SK-N-SH treated with all-trans-retinoic acid at 6 μM for 48 hours (cell line): Measurements from ENCODE around the gene ARVCF.

ENCODE experiments used
- ARNTL ChIP-seq: fragments of 450-650 bp; formaldehyde crosslinking; IDR thresholded peaks from 2 replicates; pipeline ENCODE4 v1.5.0; 2020; ENCODE audit warnings: low read depth, mild to moderate bottlenecking, moderate library complexity, borderline replicate concordance
- CSDC2 ChIP-seq: fragments of 250-450 bp; sonication (Bioruptor Pico); IDR thresholded peaks from 2 replicates; pipeline ENCODE4 v1.5.0; 2020; ENCODE audit warnings: mild to moderate bottlenecking, moderate library complexity
- ESRRG ChIP-seq: fragments of 250-450 bp; sonication (Bioruptor Pico); IDR thresholded peaks from 2 replicates; pipeline ENCODE4 v1.6.1; 2021; ENCODE audit warnings: mild to moderate bottlenecking
- GLIS3 ChIP-seq: fragments of 250-450 bp; sonication (Bioruptor Pico); IDR thresholded peaks from 2 replicates; pipeline ENCODE4 v1.5.0; 2020; ENCODE audit warnings: mild to moderate bottlenecking, moderate library complexity
- ISL1 ChIP-seq: fragments of 250-450 bp; sonication (Bioruptor Pico); IDR thresholded peaks from 2 replicates; pipeline ENCODE4 v2.1.2; 2022; ENCODE audit warnings: mild to moderate bottlenecking, moderate library complexity
- OSR1 ChIP-seq: fragments of 250-450 bp; sonication (Bioruptor Pico); IDR thresholded peaks from 2 replicates; pipeline ENCODE4 v1.8.0; 2022; ENCODE audit warnings: moderate library complexity, mild to moderate bottlenecking, inconsistent platforms
- PPARA ChIP-seq: fragments of 250-450 bp; sonication (Bioruptor Pico); IDR thresholded peaks from 2 replicates; pipeline ENCODE4 v1.5.0; 2020; ENCODE audit warnings: mild to moderate bottlenecking, borderline replicate concordance
- ZC3H10 ChIP-seq: fragments of 250-450 bp; sonication (Bioruptor Pico); IDR thresholded peaks from 2 replicates; pipeline ENCODE4 v1.5.1; 2021; ENCODE audit warnings: mild to moderate bottlenecking, moderate library complexity
- ZFP3 ChIP-seq: fragments of 250-450 bp; sonication (Bioruptor Pico); IDR thresholded peaks from 2 replicates; pipeline ENCODE4 v1.5.0; 2020; ENCODE audit warnings: mild to moderate bottlenecking, moderate library complexity
- ZNF70 ChIP-seq: fragments of 450-650 bp; formaldehyde crosslinking; IDR thresholded peaks from 2 replicates; pipeline ENCODE4 v1.5.0; 2020; ENCODE audit warnings: mild to moderate bottlenecking, moderate library complexity
- TF ChIP-seq, protein P1 (sequence below): fragments of 250-450 bp; sonication (Bioruptor Pico); IDR thresholded peaks from 2 replicates; pipeline ENCODE4 v1.5.1; 2021; ENCODE audit warnings: mild to moderate bottlenecking, moderate library complexity
- TF ChIP-seq, protein P2 (sequence below): fragments of 250-450 bp; sonication (Bioruptor Pico); IDR thresholded peaks from 2 replicates; pipeline ENCODE4 v1.8.0; 2020; ENCODE audit warnings: mild to moderate bottlenecking, moderate library complexity, borderline replicate concordance
- TF ChIP-seq, protein P3 (sequence below): fragments of 250-450 bp; sonication (Bioruptor Pico); IDR thresholded peaks from 2 replicates; pipeline ENCODE4 v1.5.1; 2020; ENCODE audit warnings: low read depth, mild to moderate bottlenecking, moderate library complexity
- TF ChIP-seq, protein P4 (sequence below): fragments of 250-450 bp; sonication (Bioruptor Pico); IDR thresholded peaks from 2 replicates; pipeline ENCODE4 v1.5.0; 2020; ENCODE audit warnings: mild to moderate bottlenecking, moderate library complexity

DNA sequence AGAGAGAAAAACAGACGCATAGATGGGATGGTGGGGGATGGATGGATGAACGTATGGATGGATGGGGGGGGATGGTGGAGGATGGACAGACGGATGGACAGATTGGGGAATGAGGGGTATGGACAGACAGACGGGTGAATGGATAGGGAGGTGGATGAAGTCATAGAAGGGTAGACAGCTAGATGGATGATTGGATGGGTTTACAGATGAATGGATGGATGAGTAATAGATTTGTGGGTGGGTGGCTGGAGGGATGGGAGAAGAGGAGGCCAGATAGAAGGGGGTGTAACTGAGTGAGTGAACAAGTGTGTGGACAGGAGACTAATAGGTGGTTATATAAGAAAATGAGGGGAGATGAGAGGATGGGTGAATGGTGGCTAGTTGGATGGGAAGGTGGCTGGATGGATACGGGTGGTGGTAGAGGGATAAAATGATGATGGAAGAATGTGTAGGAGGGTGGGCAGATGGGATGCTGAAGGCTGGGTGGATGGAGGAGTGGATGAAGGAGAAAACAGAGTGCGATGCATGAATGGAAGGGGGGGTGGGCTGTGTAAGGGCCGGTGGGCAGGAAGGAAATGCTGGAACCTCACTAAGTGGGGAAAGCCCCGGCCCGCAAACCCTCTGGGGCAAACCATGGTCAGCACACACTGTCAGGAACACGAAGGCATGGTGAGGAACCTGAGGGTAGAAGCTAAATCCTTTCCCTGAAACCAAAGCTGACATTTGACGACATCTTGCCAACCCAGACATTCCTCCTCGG lies 21.6 kb downstream of the ARVCF start:
- no peak for TF ChIP-seq OSR1 (CRISPR knock-in tag)
- TF ChIP-seq ZFP3 (CRISPR knock-in tag), result no peak
- TF ChIP-seq PPARA (CRISPR knock-in tag), result no peak
- TF ChIP-seq, protein P1, sequence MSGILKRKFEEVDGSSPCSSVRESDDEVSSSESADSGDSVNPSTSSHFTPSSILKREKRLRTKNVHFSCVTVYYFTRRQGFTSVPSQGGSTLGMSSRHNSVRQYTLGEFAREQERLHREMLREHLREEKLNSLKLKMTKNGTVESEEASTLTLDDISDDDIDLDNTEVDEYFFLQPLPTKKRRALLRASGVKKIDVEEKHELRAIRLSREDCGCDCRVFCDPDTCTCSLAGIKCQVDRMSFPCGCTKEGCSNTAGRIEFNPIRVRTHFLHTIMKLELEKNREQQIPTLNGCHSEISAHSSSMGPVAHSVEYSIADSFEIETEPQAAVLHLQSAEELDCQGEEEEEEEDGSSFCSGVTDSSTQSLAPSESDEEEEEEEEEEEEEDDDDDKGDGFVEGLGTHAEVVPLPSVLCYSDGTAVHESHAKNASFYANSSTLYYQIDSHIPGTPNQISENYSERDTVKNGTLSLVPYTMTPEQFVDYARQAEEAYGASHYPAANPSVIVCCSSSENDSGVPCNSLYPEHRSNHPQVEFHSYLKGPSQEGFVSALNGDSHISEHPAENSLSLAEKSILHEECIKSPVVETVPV (CRISPR knock-in tag), result no peak
- no peak for TF ChIP-seq ZC3H10 (CRISPR knock-in tag)
- TF ChIP-seq GLIS3 (CRISPR knock-in tag), result no peak
- no peak for TF ChIP-seq ARNTL
- TF ChIP-seq ZNF70 (CRISPR knock-in tag), result no peak
- no peak for TF ChIP-seq CSDC2 (CRISPR knock-in tag)
- TF ChIP-seq ISL1 (CRISPR knock-in tag), result no peak
- no peak for TF ChIP-seq ESRRG (CRISPR knock-in tag)
- TF ChIP-seq, protein P2, sequence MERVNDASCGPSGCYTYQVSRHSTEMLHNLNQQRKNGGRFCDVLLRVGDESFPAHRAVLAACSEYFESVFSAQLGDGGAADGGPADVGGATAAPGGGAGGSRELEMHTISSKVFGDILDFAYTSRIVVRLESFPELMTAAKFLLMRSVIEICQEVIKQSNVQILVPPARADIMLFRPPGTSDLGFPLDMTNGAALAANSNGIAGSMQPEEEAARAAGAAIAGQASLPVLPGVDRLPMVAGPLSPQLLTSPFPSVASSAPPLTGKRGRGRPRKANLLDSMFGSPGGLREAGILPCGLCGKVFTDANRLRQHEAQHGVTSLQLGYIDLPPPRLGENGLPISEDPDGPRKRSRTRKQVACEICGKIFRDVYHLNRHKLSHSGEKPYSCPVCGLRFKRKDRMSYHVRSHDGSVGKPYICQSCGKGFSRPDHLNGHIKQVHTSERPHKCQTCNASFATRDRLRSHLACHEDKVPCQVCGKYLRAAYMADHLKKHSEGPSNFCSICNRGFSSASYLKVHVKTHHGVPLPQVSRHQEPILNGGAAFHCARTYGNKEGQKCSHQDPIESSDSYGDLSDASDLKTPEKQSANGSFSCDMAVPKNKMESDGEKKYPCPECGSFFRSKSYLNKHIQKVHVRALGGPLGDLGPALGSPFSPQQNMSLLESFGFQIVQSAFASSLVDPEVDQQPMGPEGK (CRISPR knock-in tag), result no peak
- TF ChIP-seq, protein P3, sequence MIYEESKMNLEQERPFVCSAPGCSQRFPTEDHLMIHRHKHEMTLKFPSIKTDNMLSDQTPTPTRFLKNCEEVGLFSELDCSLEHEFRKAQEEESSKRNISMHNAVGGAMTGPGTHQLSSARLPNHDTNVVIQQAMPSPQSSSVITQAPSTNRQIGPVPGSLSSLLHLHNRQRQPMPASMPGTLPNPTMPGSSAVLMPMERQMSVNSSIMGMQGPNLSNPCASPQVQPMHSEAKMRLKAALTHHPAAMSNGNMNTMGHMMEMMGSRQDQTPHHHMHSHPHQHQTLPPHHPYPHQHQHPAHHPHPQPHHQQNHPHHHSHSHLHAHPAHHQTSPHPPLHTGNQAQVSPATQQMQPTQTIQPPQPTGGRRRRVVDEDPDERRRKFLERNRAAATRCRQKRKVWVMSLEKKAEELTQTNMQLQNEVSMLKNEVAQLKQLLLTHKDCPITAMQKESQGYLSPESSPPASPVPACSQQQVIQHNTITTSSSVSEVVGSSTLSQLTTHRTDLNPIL (CRISPR knock-in tag), result no peak
- TF ChIP-seq, protein P4, sequence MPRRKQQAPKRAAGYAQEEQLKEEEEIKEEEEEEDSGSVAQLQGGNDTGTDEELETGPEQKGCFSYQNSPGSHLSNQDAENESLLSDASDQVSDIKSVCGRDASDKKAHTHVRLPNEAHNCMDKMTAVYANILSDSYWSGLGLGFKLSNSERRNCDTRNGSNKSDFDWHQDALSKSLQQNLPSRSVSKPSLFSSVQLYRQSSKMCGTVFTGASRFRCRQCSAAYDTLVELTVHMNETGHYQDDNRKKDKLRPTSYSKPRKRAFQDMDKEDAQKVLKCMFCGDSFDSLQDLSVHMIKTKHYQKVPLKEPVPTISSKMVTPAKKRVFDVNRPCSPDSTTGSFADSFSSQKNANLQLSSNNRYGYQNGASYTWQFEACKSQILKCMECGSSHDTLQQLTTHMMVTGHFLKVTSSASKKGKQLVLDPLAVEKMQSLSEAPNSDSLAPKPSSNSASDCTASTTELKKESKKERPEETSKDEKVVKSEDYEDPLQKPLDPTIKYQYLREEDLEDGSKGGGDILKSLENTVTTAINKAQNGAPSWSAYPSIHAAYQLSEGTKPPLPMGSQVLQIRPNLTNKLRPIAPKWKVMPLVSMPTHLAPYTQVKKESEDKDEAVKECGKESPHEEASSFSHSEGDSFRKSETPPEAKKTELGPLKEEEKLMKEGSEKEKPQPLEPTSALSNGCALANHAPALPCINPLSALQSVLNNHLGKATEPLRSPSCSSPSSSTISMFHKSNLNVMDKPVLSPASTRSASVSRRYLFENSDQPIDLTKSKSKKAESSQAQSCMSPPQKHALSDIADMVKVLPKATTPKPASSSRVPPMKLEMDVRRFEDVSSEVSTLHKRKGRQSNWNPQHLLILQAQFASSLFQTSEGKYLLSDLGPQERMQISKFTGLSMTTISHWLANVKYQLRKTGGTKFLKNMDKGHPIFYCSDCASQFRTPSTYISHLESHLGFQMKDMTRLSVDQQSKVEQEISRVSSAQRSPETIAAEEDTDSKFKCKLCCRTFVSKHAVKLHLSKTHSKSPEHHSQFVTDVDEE, result no peak
